HG02763 (cell line): ENCODE measurements around the gene TESK1.
A peak's percentile ranks its signal among the peaks of the same experiment; 100 is the strongest.
"Not testable (repeated sequence)": the region's sequence is repeated elsewhere in the genome, so short reads cannot be mapped to it uniquely, and the experiment has no call there.

Experiments used
- ATAC-seq: cut with Tn5 transposase; IDR thresholded peaks from one replicate; pipeline ENCODE4 v1.9.1; 2021; ENCODE audit warnings: mild to moderate bottlenecking, moderate library complexity; ENCODE audit not compliant: unreplicated experiment

TESK1 gene

GRCh38 chr9:35615981-35616680 lies 11.1 kb downstream of the TESK1 start:
- ATAC-seq: no peak

GRCh38 chr9:35616681-35617459 lies 11.8 kb downstream of the TESK1 start:
- ATAC-seq: no peak

DNA sequence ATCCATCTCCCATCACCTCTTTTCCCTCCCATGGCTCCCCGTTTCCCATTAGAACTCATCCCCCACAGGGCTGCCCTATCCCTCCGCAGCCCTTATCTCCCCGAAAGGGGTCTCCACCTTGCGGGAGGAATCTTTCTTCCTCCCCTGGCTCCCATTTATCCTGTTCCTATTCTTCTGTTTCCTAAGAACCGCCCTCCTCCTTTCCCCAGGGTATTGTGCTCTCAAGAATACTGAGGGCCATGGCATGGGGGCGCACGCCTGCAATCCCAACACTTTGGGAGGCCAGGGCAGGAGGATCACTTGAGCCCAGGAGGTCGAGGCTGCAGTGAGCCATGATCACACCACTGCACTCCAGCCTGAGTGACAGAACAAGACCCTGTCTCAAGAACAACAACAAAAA lies 12.5 kb downstream of the TESK1 start:
- ATAC-seq: no peak

DNA sequence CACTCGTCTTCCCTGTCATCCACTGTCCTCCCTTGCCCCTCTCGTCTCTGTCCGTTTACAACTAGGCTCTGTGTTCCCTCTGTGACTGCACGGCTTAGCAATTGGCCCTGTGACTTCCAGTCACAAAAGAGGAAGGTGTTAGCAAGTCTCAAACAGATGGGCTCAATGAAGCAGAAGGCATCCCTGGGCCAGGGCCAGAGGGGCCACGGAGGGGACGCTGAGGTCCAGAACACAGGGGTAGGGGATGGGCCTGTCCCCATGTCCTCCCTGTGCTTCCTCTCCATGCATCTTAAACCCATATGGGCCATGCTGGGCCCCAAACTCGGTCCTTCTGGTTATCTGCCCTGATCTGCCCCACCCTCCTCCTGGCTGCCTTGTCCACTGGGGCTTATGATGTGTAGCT lies 13.3 kb downstream of the TESK1 start, which contains the start of gene CD72:
CD72 (minus strand) TSS at position 89 of the 403 bp plus-strand sequence. CDS start 110 bp downstream, outside the sequence.
- no peak for ATAC-seq

- ATAC-seq: peak; percentile 35
Measured at GRCh38 chr9:35618854-35619799, 14.1 kb downstream of the TESK1 start.

DNA sequence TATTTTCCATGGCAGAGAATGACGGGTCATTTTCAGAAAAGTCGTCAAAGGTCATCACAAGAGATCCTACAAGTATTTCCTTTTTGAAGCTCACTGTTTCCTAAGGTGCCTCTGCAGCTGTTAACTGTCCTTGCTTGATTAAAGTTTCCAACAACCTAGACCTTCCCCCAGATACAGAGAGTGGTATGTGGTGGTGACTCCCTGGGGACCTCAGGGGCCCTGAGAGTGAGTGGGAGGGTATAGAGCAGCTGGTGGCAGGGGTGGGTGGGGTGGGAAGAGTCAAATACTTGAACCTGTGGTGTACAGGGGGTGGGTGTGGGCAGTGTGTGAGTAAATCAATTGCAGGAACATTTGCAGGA lies 14.7 kb downstream of the TESK1 start:
- ATAC-seq: peak; percentile 66

GRCh38 chr9:35627575-35627974 lies 22.5 kb downstream of the TESK1 start:
- no peak for ATAC-seq

- no peak for ATAC-seq
Measured at GRCh38 chr9:35628389-35628991, 23.4 kb downstream of the TESK1 start.

- no peak for ATAC-seq
Measured at GRCh38 chr9:35629597-35629996, 24.5 kb downstream of the TESK1 start.

DNA sequence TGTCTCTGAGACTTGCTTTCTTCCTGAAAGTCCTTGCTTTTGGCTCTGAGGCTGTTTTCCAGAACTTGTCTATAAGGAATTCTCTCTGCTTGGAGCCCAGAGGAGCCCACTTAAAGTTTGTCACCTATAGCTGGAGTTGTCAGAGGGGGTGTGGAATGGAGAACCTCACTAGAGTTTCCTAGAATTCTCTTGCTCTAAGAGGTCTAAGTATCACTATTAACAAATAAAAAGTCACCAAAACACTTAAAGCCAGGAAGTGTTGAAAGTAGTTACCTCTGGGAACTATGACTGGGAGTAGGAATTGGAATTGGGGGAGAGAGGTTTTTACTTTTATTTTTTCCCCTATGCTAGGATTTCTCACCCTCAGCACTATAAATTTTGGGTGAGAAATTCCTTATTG lies 30.7 kb downstream of the TESK1 start:
- no peak for ATAC-seq

GRCh38 chr9:35636135-35636876 lies 31.2 kb downstream of the TESK1 start:
- no peak for ATAC-seq

DNA sequence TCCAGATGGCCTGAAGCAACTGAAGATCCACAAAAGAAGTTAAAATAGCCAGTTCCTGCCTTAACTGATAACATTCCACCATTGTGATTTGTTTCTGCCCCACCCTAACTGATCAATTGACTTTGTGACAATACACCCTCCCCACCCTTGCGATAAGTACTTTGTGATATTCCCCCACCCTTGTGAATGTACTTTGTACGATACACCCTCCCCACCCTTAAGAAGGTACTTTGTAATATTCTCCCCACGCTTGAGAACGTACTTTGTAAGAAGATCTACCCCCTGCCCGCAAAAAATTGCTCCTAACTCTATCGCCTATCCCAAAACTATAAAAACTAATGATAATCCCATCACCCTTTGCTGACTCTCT lies 31.8 kb downstream of the TESK1 start:
- ATAC-seq: not testable (repeated sequence)

DNA sequence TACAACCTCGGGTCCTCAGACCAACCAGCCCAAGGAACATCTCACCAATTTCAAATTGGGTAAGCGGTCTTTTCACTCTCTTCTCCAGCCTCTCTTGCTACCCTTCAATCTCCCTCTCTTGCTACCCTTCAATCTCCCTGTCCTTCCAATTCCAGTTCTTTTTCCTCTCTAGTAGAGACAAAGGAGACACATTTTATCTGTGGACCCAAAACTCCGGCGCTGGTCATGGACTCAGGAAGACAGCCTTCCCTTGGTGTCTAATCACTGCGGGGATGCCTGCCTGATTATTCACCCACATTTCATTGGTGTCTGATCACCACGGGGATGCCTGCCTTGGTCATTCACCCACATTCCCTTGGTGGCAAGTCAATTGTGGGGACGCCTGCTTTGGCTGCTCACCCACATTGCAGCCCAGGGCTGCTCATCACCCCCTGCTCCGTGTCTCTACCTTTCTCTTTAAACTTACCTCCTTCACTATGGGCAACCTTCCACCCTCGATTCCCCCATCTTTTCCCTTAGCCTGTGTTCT lies 32.4 kb downstream of the TESK1 start:
- ATAC-seq: not testable (repeated sequence)

DNA sequence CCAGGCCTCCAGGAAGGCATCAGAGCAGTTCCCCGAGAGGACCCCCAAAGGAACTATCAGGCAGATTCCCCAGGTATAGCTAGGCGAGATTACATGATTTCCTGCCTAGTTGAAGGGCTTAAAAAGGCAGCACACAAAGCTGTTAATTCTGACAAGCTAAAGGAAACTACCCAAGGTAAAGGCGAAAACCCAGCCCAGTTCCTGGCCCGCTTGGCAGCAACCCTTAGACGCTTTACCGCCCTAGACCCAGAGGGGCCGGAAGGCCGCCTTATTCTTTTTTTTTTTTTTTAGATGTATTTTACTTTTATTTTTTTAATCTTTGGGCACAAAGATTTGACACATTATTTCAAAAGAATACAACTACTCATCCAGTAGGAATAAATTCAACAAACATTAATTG lies 33.7 kb downstream of the TESK1 start:
- not testable (repeated sequence) for ATAC-seq

- not testable (repeated sequence) for ATAC-seq
Measured at GRCh38 chr9:35639225-35639624, 34.2 kb downstream of the TESK1 start.

DNA sequence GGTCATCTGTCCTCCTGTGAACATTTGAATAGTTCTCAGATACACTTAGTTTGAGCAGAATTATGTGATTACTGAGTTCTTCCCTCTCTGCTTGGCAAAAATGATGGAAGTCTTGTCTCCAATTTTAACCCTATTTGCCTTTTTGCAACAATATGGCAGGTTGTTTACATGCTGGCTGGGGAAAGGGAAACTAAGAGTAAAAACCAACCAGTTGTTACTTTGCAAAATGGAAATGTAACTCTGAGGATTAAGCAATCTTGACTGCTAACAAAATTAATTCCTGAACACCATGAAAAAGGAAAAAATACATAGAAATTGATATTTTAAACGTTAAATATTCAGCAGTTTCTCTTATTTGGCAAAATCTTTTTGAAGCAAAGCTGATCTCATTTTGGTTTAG lies 34.6 kb downstream of the TESK1 start:
- ATAC-seq: no peak

- not testable (repeated sequence) for ATAC-seq
Measured at GRCh38 chr9:35640431-35640830, 35.4 kb downstream of the TESK1 start.

DNA sequence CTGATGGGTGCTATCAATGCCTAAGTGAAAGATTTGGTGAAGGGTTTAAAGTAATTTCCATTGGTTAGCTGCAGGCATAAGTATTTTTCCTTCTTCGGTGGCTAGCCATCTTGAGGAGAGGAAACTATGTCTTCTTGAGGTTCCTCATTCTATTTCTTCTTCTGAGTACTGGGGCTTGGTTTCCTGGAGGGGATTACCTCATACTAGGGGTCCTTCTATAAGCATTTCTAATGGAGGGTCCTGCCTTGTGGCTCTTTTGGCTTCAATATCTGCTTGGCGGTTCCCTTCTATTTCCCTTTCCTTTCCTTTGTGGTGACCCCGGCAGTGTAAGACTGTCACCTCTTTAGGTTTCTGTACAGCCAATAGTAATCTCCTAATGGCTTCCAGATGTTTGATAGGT lies 36.4 kb downstream of the TESK1 start:
- ATAC-seq: not testable (repeated sequence)

- no peak for ATAC-seq
Measured at GRCh38 chr9:35643046-35643445, 38.0 kb downstream of the TESK1 start.

GRCh38 chr9:35645736-35646135 lies 40.7 kb downstream of the TESK1 start:
- ATAC-seq: not testable (repeated sequence)
